Right hindlimb (tissue), 1 donor: Measurements from ENCODE around the gene PIGW.
"Not testable (repeated sequence)": the region's sequence is repeated elsewhere in the genome, so short reads cannot be mapped to it uniquely, and the experiment has no call there.

Source experiments
- DNase-seq: peaks from one replicate; pipeline ENCODE4 v3.0.0-alpha.2; 2018

The PIGW gene

GRCh38 chr17:36534840-36535668, at the start of gene PIGW, which contains the start of gene MYO19:
PIGW (plus strand) TSS chr17:36534987; CDS start chr17:36537102, 2,115 bp downstream.
MYO19 (minus strand) TSS chr17:36534868; CDS start chr17:36532538, 2,330 bp downstream.
- peak; percentile 93 for DNase-seq

- no peak for DNase-seq
Observed at GRCh38 chr17:36485027-36485426, 49.8 kb upstream of the PIGW start.

GRCh38 chr17:36485805-36486203, 49.0 kb upstream of the PIGW start:
- DNase-seq, result no peak

- peak; percentile 95 for DNase-seq
Observed at GRCh38 chr17:36486204-36487194, 48.3 kb upstream of the PIGW start, which contains the start of gene ZNHIT3. ZNHIT3 (plus strand) TSS chr17:36486681; CDS start chr17:36486700, 19 bp downstream.

- no peak for DNase-seq
Observed at GRCh38 chr17:36493956-36494355, 40.8 kb upstream of the PIGW start.

- DNase-seq, result no peak
Observed at GRCh38 chr17:36494674-36495073, 40.1 kb upstream of the PIGW start.

GRCh38 chr17:36495076-36495578, 39.7 kb upstream of the PIGW start:
- DNase-seq, result no peak

- DNase-seq, result no peak
Observed at GRCh38 chr17:36496018-36496789, 38.6 kb upstream of the PIGW start.

GRCh38 chr17:36498155-36498554, 36.6 kb upstream of the PIGW start:
- DNase-seq, result no peak

GRCh38 chr17:36498560-36499300, 36.1 kb upstream of the PIGW start:
- no peak for DNase-seq

- no peak for DNase-seq
Observed at GRCh38 chr17:36500745-36501225, 34.0 kb upstream of the PIGW start.

GRCh38 chr17:36501351-36501750, 33.4 kb upstream of the PIGW start:
- no peak for DNase-seq

- no peak for DNase-seq
Observed at GRCh38 chr17:36501963-36502362, 32.8 kb upstream of the PIGW start.

GRCh38 chr17:36503456-36504155, 31.2 kb upstream of the PIGW start:
- DNase-seq, result no peak

GRCh38 chr17:36504156-36504545, 30.6 kb upstream of the PIGW start:
- no peak for DNase-seq

GRCh38 chr17:36505171-36505570, 29.6 kb upstream of the PIGW start:
- no peak for DNase-seq

GRCh38 chr17:36506249-36506826, 28.4 kb upstream of the PIGW start:
- no peak for DNase-seq

GRCh38 chr17:36506831-36507230, 28.0 kb upstream of the PIGW start:
- DNase-seq, result no peak

- no peak for DNase-seq
Observed at GRCh38 chr17:36507266-36507665, 27.5 kb upstream of the PIGW start.

- DNase-seq, result not testable (repeated sequence)
Observed at GRCh38 chr17:36508439-36508838, 26.3 kb upstream of the PIGW start.
